T follicular helper cell (primary cell): ENCODE measurements around the gene DRAP1.
"Not testable (repeated sequence)": the region's sequence is repeated elsewhere in the genome, so short reads cannot be mapped to it uniquely, and the experiment has no call there.

ENCODE experiments used
- DNase-seq: peaks from one replicate; pipeline ENCODE4 v3.0.0-alpha.2; 2020; ENCODE audit warnings: low read depth

Gene DRAP1

DNA sequence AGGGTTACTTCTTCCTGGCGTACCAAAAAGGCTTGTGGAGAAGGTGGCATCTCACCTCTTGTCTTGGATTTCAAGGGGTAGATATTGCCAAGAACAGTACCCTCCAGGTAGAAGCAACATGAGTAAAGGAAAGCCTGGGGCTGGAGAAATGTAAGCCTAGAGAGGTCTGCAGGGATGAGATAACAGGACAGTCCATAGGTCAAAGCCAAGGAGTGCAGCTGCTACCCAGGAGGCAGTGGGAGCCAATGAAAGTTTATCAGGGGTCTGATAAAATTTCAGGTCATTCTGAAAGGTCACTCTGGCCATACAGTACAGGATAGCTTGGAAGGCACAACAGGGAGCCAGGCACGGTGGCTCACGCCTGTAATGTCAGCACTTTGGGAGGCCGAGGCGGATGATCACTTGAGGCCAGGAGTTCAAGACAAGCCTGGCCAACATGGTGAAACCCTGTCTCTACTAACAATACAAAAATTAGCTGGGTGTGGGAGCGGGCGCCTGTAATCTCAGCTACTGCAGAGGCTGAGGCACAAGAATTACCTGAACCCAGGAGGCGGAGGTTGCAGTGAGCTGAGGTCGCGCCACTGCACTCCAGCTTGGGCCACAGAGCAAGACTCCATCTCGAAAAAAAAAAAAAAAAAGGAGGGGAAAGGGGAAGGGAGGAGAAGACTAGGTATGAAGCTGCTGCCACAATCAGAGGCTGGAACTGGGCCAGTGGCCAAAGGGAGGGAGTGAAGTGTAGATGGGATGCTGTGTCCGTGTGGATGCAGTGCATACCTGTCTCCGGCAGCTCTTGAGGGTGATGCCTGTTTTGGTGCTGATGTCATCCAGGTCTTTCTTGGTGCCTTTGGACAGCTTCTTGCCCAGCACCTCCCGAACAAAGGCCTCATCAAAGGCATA is 32.2 kb upstream of the DRAP1 start:
- no peak for DNase-seq

- no peak for DNase-seq
Observed at GRCh38 chr11:65887723-65888162, 31.5 kb upstream of the DRAP1 start.

DNA sequence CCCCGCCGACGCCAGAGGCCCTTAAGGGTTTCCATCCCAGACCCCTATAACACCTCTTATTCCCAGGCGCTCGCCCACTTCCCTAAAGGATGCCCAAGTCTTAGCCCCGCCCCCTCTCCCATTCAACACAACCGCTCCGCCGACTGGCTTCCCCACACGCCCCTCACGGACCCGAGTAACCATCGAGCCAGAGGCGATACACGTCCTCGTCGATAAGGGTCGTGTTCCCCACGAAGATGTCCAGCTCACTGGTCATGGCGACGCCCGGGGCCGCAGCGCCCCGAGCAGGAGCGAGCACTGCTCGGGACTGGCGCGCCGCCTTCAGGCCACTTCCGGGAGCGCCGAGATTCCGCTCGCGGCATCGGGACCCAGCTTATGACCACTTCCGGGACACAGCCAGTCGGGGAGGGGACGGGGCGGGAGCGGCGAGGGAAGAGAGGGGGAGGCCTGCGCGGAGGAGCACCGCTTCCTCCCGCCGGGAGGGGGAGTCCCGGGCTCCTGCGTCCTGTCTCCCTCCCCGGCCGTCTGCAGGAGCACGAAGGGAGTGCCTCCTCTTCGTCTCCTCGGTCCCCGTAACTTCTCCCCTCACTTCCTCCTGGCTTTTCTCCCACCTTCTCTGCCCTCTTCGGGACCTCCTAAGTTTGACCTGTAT is 30.9 kb upstream of the DRAP1 start, which contains the start of gene FIBP:
Gene FIBP, minus strand, starts transcription at position 309 of the 652 bp plus-strand sequence. Its CDS starts 53 bp downstream, at position 256.
- DNase-seq: peak; percentile 94

DNA sequence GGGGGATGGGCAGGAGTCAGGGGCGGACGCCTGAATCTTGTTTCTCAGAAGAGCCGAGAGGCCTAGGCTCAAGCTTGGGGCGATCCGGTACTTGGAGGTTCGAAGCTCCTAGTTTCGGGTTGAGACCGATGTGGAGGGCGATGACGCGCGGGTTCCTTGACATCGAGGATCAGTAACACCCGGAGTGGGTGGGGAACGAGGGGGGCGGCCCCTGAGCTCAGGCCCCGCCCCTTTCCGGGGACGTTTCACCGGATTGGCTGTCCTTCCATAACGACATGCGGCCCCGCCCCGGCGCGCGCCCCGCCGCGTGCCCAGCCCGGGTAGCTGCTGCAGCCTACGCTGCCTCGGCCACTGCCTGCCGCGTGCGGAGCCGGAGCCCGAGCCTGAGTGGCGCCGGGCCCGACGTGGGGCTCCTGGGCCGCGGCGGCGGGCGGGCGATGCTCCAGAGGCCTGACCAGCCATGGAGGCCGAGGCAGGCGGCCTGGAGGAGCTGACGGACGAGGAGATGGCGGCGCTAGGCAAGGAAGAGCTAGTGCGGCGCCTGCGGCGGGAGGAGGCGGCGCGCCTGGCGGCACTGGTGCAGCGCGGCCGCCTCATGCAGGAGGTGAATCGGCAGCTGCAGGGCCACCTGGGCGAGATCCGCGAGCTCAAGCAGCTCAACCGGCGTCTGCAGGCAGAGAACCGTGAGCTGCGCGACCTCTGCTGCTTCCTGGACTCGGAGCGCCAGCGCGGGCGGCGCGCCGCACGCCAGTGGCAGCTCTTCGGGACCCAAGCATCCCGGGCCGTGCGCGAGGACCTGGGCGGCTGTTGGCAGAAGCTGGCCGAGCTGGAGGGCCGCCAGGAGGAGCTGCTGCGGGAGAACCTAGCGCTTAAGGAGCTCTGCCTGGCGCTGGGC is 28.7 kb upstream of the DRAP1 start, which contains the start of gene CCDC85B:
Gene CCDC85B, plus strand, starts transcription at position 350 of the 895 bp plus-strand sequence. Its CDS starts 111 bp downstream, at position 461.
- peak; percentile 98 for DNase-seq

DNA sequence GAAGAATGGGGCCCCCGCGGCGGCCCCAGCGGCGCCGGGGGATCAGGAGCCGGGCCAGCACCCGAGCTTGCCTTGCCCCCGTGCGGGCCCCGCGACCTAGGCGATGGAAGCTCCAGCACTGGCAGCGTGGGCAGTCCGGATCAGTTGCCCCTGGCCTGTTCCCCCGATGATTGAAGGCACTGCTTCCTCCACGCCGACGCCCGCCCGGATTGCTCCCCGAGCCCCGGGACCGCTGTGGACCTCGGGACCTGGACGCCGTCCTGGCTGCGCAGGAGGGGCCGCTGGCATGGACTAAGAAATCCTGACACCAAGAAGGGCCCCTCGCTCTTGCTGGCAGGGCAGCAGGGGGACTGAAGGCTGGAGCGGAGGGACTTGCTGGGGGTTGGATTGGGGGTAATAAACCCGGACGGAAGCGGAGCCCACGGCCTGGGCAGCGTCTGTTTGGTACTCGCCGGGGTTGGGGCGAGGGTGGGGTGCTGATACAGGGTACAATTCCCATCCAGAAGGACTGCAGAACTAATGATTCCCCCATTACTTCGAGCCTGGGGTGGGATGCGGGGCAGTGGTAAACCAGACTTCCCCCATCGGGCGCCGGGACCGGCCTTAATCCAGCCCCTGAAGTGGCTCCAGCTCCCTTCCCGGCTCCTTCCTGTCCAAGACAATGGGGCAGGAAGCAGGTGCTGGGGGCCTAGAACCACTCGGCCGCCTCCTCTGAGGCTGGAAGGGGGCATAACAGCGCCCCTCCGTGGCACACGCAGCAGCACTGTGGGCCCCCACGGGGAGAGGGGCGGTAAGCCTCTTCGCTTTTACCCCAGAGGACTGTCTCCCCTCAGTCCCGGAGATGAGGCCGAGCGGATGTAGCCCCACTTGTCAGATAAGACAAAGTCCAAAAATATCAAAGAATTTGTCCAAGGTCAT is 27.7 kb upstream of the DRAP1 start:
- no peak for DNase-seq

GRCh38 chr11:65892137-65892540 is 27.1 kb upstream of the DRAP1 start:
- not testable (repeated sequence) for DNase-seq

DNA sequence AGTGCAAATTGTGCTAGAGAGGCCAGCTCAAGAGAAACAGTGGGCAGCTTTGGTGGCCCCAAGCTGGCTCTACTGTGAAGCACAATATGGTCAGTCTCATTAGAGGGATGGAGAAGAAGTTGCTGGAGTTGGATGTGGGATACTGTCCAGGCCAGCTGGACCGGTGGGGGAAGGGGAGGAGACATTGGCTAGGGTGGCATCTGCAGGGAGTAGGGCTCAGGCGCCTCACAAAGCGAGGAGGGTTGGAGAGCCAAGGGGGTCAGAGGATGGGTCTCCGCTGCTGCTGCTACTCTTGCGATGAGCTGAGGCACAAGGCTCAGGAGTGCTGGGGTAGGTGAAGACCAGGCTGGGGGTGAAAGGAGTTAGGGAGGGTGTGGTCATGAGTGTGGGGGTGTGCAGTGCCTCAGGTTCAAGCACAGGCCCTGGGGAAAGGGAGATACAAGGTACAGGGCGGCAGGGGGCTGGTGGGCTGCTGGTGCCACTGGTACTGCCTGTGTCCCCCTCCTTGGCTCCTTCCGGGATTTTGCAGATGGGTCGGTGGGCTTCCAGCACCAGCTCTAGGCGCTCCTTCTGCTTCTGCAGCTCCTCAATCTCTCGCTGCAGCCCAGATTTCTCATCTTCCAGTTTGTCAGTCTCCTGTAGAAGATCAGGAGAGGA is 26.4 kb upstream of the DRAP1 start:
- DNase-seq: no peak

- no peak for DNase-seq
Observed at GRCh38 chr11:65894034-65894591, 25.1 kb upstream of the DRAP1 start.

GRCh38 chr11:65895482-65895981 is 23.7 kb upstream of the DRAP1 start:
- no peak for DNase-seq

GRCh38 chr11:65896034-65896999 is 22.9 kb upstream of the DRAP1 start:
- no peak for DNase-seq

- no peak for DNase-seq
Observed at GRCh38 chr11:65897020-65897471, 22.2 kb upstream of the DRAP1 start.

DNA sequence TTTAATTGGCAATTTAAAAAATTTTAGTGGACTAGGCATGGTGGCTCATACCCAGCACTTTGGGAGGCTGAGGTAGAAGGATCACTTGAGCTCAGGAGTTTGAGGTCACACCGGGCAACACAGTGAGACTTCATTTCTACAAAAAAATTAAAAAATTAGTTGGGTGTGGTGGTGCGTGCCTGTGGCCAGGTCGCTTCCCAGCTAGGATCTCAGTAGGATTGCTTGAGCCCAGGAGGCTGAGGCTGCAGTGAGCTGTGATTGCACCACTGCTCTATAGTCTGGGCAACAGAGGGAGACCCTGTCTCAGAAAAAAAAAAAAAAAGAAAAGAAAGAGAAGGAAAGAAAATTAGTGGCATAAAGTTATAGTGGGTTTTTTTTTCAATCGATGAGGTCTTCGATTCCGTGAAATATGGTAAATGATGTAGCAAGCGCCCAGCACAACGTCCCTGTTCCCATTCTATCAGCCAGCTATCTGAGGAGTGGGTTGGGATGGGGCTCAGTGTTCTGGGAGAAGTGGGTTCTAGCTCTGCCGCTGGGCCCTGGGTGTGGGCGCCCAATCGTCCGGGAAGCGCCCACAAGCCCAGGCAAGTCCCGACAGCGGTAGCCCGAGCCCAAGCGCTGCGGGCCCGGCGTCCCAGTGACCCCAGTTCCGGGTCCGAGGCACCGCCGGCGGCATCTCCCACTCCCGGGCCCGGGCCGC is 20.4 kb upstream of the DRAP1 start:
- no peak for DNase-seq

DNA sequence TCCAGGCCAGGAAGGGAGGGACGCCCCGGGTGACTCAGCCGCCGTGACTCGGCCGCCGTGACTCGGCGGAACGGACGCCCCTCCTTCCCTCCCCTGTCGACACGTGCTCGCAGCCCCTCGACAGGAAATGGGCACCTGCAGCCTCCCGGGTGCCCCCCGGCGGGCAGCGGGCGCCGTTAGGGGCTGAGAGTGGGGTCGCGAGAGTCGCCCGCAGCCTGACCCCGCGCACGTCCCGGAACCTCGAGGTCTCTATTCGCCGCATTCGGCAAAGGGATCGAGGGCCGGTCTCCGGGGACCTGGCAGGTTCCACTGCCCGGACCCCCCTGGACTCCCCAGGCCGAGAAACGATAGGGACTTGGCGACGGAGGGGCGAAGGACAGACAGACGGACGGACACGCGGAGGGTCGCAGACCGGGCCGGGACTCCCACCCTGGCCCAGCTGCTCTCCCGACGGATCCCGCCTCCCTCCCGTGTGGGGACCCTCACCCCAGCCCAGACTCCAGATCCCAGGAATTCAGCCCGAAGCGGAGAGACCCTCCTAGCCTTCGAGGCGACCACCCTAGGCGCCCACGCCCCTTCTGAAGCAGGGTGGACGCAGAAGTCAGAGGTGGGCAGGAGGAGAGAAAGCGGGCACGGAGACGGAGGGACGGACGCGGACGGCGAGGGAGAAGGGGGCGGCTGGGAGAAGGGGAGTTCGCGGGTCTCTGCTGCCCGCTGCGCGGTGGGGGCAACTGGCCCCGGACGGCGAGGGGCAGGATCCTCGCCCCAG is 19.7 kb upstream of the DRAP1 start:
- peak; percentile 39 for DNase-seq

DNA sequence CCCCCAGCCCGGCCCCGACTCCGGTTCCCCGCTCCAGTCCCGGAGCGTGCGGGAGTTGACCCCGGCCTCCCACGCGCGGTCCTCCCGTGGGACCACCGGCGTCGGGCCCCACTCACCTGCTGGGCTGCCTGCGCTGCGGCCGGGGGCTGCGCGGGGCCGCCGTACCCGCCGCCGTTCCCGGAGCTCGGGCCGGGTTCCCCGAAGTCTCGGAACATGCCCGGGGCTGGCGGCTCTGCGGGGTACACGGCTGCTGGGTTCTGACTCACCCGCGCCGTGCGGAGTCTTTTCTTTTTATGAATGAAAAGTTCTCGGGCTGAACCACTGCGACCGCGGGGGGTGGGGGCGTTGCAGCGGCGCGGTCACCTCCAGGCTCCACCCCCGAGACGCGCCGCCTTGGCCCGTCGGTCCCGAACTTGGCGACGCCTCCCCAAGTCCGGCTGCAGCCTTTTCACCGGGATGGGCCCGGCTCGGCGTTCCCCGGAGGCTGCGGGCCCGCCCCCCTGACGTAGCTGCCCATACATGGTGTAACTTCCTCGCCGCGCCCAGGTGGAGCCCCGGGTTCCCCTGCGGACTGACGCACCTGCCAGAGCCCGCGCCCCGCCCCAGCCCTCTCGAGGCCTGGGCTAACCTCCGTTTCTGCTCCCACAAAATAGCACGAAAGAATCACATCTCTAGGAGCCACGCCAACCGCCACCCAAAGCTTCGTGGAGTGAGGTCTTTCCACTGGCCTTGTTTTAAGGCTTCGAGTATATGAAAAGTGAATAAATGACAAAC is 18.9 kb upstream of the DRAP1 start, which contains the start of gene FOSL1:
Gene FOSL1, minus strand, starts transcription at position 264 of the 774 bp plus-strand sequence. Its CDS starts 49 bp downstream, at position 215.
- DNase-seq: peak; percentile 93

- DNase-seq: no peak
Observed at GRCh38 chr11:65900899-65901180, 18.4 kb upstream of the DRAP1 start.

GRCh38 chr11:65903068-65903481 is 16.2 kb upstream of the DRAP1 start:
- DNase-seq: no peak
